B cell (primary cell): ENCODE data around the gene PARP16.

ENCODE experiments used
- CTCF ChIP-seq: fragments of 200-600 bp; IDR thresholded peaks from one replicate; pipeline ENCODE4 v1.8.0; 2022; ENCODE audit warnings: antibody characterized with exemption, mild to moderate bottlenecking
- EZH2 ChIP-seq: IDR thresholded peaks from 2 replicates; pipeline ENCODE4 v1.6.1; 2012; ENCODE audit warnings: borderline replicate concordance, low read depth, mild to moderate bottlenecking, moderate library complexity, low read length; ENCODE audit not compliant: insufficient read depth, poor library complexity, severe bottlenecking

GRCh38 chr15:65277015-65277414 is 9.7 kb downstream of the PARP16 start:
- TF ChIP-seq CTCF (no peak), EZH2 (no peak)
